GM19467 (cell line): Measurements from ENCODE around the gene TSPYL4.

Experiments used
- ATAC-seq: cut with Tn5 transposase; IDR thresholded peaks from one replicate; pipeline ENCODE4 v1.9.1; 2021; ENCODE audit warnings: mild to moderate bottlenecking, moderate library complexity; ENCODE audit not compliant: unreplicated experiment

Gene TSPYL4

GRCh38 chr6:116229287-116229913 lies 24.5 kb downstream of the TSPYL4 start:
- no peak for ATAC-seq

- ATAC-seq = no peak
These were observed 30.5 kb downstream of the TSPYL4 start for GRCh38 chr6:116223355-116223754.

GRCh38 chr6:116221911-116222310 lies 32.0 kb downstream of the TSPYL4 start:
- no peak for ATAC-seq

GRCh38 chr6:116221067-116221466 lies 32.8 kb downstream of the TSPYL4 start:
- ATAC-seq = no peak

- no peak for ATAC-seq
These were observed 35.0 kb downstream of the TSPYL4 start for GRCh38 chr6:116218866-116219265.

- no peak for ATAC-seq
These were observed 35.7 kb downstream of the TSPYL4 start for GRCh38 chr6:116218172-116218633.

- ATAC-seq = no peak
These were observed 36.8 kb downstream of the TSPYL4 start for GRCh38 chr6:116217069-116217468.

GRCh38 chr6:116215414-116215813 lies 38.5 kb downstream of the TSPYL4 start:
- no peak for ATAC-seq

GRCh38 chr6:116214681-116215080 lies 39.2 kb downstream of the TSPYL4 start:
- ATAC-seq = no peak

GRCh38 chr6:116210750-116211425 lies 43.0 kb downstream of the TSPYL4 start:
- no peak for ATAC-seq

- no peak for ATAC-seq
These were observed 43.6 kb downstream of the TSPYL4 start for GRCh38 chr6:116210316-116210715.

GRCh38 chr6:116208056-116208785 lies 45.7 kb downstream of the TSPYL4 start:
- ATAC-seq = no peak

- no peak for ATAC-seq
These were observed 47.5 kb downstream of the TSPYL4 start for GRCh38 chr6:116206231-116206903.

- ATAC-seq = no peak
These were observed 48.6 kb downstream of the TSPYL4 start for GRCh38 chr6:116205281-116205680.

- ATAC-seq = no peak
These were observed 52.3 kb downstream of the TSPYL4 start for GRCh38 chr6:116201538-116201937.

- ATAC-seq = no peak
These were observed 53.1 kb downstream of the TSPYL4 start for GRCh38 chr6:116200619-116201249.
